HG02678 (cell line): ENCODE measurements around the gene SLC1A4.
"Not testable (repeated sequence)": the region's sequence is repeated elsewhere in the genome, so short reads cannot be mapped to it uniquely, and the experiment has no call there.

Experiments used
- ATAC-seq: cut with Tn5 transposase; IDR thresholded peaks from one replicate; pipeline ENCODE4 v1.9.1; 2021; ENCODE audit warnings: mild to moderate bottlenecking, moderate library complexity; ENCODE audit not compliant: unreplicated experiment

Gene SLC1A4

DNA sequence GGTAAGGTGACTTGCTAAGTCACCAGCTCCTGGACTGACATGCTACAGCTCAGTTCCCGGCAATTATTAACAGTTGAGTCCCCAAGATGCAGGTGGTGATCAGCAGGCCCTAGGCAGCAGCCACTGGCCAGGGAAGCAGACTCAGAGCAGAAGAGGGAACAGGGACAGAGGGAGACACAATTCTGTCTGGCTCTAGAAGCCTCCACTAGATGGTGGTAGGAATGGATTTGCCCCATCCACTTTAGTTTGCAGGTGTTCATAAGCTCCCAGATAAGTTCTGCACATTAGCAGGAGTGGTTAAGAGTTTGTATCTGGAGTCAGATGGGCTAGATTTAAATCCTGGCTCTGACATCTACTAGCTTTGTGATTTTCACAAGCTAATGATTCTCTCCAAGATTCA is 25.5 kb upstream of the SLC1A4 start:
- no peak for ATAC-seq

DNA sequence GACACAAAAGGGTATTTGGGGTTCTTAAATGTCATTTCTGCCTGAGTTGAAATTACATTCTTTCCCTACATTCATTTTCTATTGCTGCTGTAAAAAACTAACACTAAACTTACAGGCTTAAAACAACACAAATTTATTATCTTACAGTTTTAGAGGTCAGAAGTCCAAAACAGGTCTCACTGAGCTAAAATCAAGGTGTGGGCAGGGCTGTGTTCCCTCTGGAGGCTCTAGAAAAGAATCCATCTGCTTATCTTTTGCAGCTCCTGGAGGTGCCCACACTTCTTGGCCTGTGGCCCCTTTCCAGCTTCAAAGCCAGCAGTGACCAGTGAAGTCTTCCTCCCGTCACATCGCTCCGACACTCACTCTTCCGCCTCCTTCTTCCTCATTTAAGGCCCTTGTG is 23.2 kb upstream of the SLC1A4 start:
- no peak for ATAC-seq

DNA sequence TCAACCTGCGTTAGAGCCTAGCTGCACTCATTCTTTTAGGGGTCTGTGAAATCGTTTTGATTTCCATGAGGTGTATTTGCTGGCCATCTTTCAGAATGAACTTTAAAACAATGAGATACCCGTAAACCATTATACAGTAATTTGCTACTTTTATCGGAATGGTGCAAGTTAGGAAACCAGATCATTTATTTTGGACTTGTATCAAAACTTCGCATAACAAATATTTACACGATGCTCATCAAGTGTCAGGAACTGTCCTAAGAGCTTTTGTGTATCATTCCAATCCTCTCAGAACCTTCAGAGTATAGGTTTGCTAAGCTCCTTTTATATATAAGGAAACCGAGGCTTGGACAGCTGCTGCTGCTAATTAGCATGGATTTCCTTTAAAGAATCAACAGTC is 22.4 kb upstream of the SLC1A4 start:
- ATAC-seq = no peak

DNA sequence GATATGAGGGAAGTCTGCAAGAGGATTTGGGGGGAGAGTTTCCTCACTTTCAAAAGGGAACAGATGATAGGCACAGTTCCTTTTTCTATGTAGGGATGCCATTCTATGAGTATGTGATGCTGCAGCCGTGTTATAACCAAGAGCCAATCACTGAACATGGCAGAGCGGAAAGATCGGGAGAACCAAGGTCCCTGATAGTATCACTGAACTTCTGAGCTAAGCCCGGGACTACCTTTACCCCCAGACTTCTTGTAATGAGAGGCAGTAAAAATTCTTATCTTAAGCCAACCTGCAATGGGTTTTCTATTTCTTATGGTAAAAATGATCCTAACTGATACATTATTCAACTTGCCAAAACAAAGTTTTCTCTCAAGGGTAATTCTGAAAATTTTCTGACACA is 21.6 kb upstream of the SLC1A4 start:
- ATAC-seq = no peak

- ATAC-seq = not testable (repeated sequence)
Measured at GRCh38 chr2:64969086-64969485, 20.1 kb upstream of the SLC1A4 start.

GRCh38 chr2:64970495-64970894 is 18.7 kb upstream of the SLC1A4 start:
- ATAC-seq = no peak

- ATAC-seq = no peak
Measured at GRCh38 chr2:64972426-64972825, 16.8 kb upstream of the SLC1A4 start.

DNA sequence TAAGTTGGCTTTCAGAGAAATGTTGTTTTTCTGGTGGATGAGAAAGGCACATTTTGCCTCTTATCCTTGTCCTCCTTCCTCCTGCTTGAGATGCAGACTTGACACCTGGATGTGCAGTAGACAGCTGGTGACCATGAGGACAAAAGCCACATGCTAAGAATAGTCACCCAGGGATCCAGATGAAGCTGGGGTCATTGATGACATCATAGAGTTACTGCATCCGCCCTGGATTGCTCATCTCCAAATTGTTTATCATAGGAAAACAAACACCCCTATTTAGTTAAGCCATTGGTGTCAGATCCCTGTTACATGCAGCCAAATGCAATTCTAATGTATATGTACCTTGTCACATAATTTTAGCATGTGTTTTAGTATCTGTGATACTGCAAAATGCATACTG is 16.3 kb upstream of the SLC1A4 start:
- no peak for ATAC-seq

DNA sequence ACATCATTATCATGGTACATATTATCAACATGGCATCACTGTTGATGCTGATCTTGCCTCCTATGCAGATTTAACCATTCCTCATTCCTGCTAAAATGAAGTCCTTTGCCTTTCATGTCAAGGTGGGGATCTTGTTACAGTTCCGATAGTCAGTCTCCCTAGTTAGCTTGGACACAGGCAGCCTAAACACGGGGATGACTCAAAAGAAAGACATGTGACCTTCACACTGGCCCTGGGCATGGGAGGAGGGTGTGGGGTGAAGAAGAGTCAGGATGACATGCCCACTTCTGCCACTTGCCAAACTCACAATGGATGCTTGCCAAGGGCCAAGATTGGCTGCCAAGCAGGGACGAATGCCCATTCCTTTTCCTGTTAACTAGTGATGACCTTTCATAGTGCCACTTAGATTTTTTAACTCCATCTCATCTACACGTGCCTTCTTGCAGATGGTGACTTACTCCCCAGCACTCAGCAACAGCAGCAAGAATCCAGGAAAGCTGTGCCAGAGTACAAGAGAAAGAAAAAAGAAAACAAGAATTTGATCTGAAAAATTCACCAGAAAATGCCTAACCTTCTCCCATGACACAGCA is 13.9 kb upstream of the SLC1A4 start:
- no peak for ATAC-seq

DNA sequence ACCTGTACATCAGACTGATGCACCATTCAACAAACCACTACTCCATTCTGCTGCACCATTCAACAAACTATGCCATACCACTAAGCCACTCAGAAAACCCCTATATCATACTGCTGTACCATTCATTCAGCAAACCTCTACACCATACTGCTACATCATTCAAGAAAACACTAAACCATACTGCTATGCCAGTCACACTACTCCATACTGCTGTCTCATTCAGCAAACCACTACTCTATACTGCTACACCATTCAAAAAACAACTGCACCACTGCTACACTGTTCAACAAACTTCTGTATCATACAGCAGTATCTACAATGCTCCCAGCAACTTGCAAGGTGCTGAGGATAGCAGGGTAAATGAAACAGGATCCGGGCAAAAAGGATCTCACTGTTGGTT is 12.9 kb upstream of the SLC1A4 start:
- no peak for ATAC-seq

DNA sequence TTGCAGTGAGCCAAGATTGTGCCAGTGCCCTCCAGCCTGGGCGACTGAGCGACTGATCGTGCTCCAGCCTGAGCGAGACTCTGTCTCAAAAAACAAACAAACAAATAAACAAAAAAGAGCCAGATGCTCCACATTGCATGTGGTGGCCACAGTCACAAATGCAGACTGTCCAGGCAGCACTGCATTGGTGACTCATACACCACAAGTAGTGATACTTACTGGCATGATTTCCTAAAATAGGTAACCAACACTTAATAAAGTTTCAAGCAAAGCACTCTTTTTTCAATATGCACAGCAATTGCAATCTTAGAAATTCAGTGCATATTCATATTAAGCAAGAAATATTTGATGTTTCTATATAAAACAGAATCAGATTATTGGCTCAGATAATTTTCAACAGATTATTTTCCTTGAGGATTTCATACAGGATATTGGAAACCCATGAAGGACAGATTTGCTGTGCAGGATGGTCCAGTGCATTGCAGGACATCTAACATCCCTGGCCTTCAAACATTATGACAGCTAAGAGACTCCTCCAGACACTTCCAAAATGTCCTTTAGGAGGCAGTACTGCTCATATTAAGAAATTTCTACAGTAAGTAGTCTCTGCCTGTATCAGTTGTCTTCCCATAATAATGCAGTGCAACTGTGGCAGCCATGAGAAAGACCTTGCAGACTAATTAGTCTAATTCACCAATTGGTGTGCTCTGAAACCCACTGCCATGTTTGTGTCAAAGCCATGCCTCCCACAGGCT is 10.5 kb upstream of the SLC1A4 start:
- no peak for ATAC-seq

- no peak for ATAC-seq
Measured at GRCh38 chr2:64979744-64980143, 9.5 kb upstream of the SLC1A4 start.

GRCh38 chr2:64980183-64980582 is 9.0 kb upstream of the SLC1A4 start:
- no peak for ATAC-seq

DNA sequence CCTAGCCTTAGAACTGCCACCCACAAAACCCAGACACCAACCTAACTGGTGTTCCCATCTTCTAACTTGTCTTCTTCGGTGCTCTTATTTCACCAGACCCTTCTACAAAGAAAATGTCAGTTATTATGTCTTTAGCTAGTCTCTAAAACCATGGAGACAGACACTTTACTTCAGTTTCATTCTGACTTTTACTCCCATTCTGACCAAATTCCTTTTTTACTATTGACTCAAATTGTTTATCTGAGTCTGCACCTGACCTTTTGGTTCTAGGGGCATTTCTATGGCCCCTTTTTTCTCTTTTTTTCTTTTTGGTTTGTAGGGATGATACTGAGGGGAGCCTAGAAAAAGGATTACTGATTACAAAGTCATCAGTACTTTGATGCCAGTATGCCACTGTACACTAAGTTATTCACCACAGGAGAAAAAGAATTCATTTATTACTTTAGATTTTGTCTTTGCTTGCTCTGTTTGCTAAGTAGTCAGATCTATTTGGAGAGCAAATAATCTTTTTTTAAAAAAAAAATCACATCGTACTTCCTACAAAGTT is 6.8 kb upstream of the SLC1A4 start:
- peak; percentile 60 for ATAC-seq

- ATAC-seq = no peak
Measured at GRCh38 chr2:64982932-64983331, 6.3 kb upstream of the SLC1A4 start.

DNA sequence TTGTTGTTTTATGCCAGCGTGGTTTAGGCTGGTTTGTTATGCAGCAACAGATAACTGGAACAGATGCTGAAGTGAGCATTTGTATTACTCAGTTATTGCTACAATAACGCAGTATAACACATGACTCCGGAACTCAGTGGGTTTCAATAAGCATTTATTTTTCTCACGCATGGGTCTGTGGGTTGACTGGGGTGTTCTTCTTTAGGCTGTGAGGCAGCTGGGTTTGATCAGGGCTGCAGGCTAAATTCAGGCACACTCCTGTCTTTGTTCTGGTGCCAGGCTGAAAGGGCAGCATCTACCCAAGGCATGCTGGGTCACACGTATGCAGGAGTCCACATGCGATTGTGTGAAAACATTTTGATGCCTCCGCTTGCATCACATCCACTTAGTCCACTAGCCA is 3.8 kb upstream of the SLC1A4 start:
- ATAC-seq = no peak

DNA sequence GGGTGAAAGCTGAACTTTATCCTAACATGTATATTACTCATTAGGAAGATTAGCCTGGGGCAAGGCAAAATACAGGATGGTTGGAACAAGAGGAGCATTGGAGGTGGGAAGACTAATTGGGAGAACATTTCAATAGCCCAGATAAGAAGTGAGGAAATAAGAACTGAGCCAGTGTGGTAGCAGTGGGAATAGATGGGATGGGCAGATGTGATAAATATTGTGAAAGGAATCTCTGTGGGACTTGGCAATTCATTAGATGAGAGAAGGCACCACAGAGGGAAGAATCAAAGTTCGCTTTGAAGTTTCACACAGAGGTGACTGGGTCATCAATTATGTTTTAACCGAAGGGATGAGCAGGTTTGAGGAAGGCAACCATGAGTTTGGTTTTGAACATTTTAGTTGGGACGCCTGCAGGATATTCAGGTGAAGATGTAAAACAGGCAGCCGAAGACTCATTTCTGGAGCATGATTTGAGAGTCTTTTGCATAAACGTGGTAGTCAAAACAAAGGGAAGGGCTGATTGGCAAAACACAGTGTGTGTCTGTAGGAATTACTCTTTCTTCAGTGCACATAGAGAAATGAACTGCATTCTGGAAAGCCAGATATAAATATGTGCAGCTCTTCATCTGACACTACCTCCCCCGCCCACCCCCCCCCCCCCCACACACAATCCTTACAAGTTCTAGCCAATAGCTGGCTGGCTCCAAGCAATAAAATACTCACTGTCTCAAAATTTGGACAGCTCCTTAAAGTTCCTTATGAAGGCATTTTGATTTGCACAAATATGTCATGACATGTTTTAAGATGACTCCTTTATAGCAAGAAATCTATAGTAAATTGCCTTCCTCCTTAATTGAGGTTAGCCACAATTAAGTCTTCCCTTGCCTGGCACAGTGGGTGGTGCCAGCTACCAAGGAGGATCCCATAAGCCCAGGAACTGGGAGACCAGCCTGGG is 1.9 kb upstream of the SLC1A4 start:
- peak; percentile 19 for ATAC-seq

GRCh38 chr2:64987956-64988419 is 1.2 kb upstream of the SLC1A4 start:
- no peak for ATAC-seq

DNA sequence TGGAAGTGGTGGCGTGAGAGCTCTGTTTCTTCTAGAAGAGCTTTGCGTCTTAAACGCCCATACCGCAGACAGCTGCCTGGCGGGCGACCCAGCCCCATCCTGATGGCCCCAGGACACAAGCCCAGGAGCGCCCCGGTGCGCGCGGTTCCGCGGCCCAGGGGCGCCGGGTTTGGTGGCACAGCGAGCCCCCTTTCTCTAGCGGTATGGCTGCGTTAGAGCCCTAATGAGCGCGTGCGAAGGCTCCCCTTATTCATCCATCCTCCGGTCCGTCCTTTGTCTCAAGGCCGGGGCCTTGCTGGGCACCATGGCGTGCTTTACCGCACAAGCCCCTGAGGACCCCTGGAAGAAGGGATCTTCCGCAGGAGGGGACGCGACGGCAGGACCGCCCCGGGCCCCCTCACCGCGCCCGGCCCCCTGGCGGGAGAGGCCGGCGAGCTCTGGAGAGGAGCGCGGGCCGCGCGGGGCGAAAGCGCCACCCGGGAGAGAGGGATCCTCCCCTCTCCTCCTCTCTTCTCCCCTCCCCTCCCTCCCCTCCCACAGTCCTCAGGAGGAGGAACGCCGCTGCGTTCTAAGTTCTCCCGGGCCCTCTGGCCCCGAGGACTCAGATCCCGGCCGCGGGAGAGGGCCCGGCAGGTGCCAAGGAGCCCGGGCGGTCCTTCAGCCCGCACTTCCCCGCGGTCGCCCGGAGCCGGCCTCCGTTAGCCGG is 626 bp upstream of the SLC1A4 start:
- peak; percentile 35 for ATAC-seq

- no peak for ATAC-seq
Measured at GRCh38 chr2:64989982-64990614, 899 bp downstream of the SLC1A4 start.
